ENCODE data around the gene RALGAPA2. TPM values are rescaled to one million over a fixed set of nuclear protein-coding genes. Genes with fewer than 3 reads are reported as not detected.
A peak's percentile ranks its signal among the peaks of the same experiment; 100 is the strongest.

The RALGAPA2 gene
- total and polyA plus RNA-seq, 2 of the 13 experiments (the other 11 are each of a cell fraction or from before 2014, with no cell fraction given) = 13.8 to 17.7 TPM

DNA sequence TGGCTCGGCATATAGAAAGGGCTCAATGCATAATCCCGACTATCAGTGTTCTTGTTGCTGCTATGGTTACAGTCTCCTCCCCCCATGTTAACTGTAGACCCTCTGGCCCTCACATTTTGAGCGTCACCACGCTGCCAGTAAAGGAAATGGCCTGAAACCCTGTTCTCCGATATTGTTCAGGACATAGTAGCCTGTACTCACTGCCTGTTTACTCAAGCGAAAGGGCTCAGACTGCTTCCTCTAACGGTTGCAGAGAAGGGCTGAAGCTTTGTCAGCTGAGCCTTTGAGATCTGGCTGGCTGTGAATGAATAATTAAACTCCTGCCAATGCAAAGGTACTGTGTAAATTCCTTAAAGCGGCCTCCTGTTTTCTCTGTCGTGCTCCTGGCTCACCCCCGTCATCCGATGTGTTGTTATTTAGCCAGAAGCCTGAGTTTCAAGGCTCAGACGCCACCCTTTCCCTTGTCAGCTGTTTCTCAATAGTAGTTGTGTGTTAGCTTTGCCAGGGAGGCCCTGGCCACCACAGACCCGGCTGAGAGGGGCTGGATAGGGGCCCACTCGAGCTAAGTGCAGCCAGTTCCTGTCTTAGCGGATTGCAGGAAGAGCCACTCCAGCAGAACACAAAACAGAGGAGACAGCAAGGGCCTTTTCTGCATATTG is 31.2 kb upstream of the RALGAPA2 start (continued):
- TF ChIP-seq RBM39 (IDR thresholded peaks at IDR 0.05; ENCODE audit: low read depth, low read length, poor library complexity, severe bottlenecking) = no peak
- no peak for TF ChIP-seq PHF8 (CRISPR knock-in tag; IDR thresholded peaks at IDR 0.05)
- no peak for TF ChIP-seq ZFP82 (CRISPR knock-in tag; IDR thresholded peaks at IDR 0.05; ENCODE audit: borderline replicate concordance)
- no peak for TF ChIP-seq REPIN1 (CRISPR knock-in tag; IDR thresholded peaks at IDR 0.05; ENCODE audit: borderline replicate concordance, low read depth)
- TF ChIP-seq, protein P1, sequence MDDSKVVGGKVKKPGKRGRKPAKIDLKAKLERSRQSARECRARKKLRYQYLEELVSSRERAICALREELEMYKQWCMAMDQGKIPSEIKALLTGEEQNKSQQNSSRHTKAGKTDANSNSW (CRISPR knock-in tag; IDR thresholded peaks at IDR 0.05; ENCODE audit: borderline replicate concordance) = no peak
- TF ChIP-seq ZNF589 (CRISPR knock-in tag; conservative IDR thresholded peaks at IDR 0.05) = no peak
- TF ChIP-seq, protein P2, sequence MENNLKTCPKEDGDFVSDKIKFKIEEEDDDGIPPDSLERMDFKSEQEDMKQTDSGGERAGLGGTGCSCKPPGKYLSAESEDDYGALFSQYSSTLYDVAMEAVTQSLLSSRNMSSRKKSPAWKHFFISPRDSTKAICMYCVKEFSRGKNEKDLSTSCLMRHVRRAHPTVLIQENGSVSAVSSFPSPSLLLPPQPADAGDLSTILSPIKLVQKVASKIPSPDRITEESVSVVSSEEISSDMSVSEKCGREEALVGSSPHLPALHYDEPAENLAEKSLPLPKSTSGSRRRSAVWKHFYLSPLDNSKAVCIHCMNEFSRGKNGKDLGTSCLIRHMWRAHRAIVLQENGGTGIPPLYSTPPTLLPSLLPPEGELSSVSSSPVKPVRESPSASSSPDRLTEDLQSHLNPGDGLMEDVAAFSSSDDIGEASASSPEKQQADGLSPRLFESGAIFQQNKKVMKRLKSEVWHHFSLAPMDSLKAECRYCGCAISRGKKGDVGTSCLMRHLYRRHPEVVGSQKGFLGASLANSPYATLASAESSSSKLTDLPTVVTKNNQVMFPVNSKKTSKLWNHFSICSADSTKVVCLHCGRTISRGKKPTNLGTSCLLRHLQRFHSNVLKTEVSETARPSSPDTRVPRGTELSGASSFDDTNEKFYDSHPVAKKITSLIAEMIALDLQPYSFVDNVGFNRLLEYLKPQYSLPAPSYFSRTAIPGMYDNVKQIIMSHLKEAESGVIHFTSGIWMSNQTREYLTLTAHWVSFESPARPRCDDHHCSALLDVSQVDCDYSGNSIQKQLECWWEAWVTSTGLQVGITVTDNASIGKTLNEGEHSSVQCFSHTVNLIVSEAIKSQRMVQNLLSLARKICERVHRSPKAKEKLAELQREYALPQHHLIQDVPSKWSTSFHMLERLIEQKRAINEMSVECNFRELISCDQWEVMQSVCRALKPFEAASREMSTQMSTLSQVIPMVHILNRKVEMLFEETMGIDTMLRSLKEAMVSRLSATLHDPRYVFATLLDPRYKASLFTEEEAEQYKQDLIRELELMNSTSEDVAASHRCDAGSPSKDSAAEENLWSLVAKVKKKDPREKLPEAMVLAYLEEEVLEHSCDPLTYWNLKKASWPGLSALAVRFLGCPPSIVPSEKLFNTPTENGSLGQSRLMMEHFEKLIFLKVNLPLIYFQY (CRISPR knock-in tag; IDR thresholded peaks at IDR 0.05; ENCODE audit: borderline replicate concordance) = no peak
- TF ChIP-seq, protein P3, sequence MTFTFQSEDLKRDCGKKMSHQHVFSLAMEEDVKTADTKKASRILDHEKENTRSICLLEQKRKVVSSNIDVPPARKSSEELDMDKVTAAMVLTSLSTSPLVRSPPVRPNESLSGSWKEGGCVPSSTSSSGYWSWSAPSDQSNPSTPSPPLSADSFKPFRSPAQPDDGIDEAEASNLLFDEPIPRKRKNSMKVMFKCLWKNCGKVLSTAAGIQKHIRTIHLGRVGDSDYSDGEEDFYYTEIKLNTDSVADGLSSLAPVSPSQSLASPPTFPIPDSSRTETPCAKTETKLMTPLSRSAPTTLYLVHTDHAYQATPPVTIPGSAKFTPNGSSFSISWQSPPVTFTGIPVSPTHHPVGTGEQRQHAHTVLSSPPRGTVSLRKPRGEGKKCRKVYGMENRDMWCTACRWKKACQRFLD (CRISPR knock-in tag; IDR thresholded peaks at IDR 0.05; ENCODE audit: borderline replicate concordance) = 0 out of 2 replicates have a peak, but pooled peaks have one; percentile 46
- 0 out of 2 replicates have a peak, but pooled peaks have one; percentile 30 for TF ChIP-seq ZNF224 (CRISPR knock-in tag; IDR thresholded peaks at IDR 0.05)
- peak; percentile 31; the same call in 1 of the 2 replicates for TF ChIP-seq CEBPG (CRISPR knock-in tag; IDR thresholded peaks at IDR 0.05)
- no peak for TF ChIP-seq SRSF1 (optimal IDR thresholded peaks at IDR 0.05; ENCODE audit: low read depth, low read length)
- TF ChIP-seq, protein P4, sequence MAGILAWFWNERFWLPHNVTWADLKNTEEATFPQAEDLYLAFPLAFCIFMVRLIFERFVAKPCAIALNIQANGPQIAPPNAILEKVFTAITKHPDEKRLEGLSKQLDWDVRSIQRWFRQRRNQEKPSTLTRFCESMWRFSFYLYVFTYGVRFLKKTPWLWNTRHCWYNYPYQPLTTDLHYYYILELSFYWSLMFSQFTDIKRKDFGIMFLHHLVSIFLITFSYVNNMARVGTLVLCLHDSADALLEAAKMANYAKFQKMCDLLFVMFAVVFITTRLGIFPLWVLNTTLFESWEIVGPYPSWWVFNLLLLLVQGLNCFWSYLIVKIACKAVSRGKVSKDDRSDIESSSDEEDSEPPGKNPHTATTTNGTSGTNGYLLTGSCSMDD (CRISPR knock-in tag; IDR thresholded peaks at IDR 0.05) = no peak
- no peak for TF ChIP-seq PHB2 (IDR thresholded peaks at IDR 0.05; ENCODE audit: partially characterized antibody)
- TF ChIP-seq ATAD3A (CRISPR knock-in tag; IDR thresholded peaks at IDR 0.05) = no peak
- TF ChIP-seq SOX5 (CRISPR knock-in tag; IDR thresholded peaks at IDR 0.05; ENCODE audit: borderline replicate concordance) = peak; percentile 26; the same call in 1 of the 2 replicates
- TF ChIP-seq, protein P5, sequence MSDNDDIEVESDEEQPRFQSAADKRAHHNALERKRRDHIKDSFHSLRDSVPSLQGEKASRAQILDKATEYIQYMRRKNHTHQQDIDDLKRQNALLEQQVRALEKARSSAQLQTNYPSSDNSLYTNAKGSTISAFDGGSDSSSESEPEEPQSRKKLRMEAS (IDR thresholded peaks at IDR 0.05) = no peak
- TF ChIP-seq, protein P6, sequence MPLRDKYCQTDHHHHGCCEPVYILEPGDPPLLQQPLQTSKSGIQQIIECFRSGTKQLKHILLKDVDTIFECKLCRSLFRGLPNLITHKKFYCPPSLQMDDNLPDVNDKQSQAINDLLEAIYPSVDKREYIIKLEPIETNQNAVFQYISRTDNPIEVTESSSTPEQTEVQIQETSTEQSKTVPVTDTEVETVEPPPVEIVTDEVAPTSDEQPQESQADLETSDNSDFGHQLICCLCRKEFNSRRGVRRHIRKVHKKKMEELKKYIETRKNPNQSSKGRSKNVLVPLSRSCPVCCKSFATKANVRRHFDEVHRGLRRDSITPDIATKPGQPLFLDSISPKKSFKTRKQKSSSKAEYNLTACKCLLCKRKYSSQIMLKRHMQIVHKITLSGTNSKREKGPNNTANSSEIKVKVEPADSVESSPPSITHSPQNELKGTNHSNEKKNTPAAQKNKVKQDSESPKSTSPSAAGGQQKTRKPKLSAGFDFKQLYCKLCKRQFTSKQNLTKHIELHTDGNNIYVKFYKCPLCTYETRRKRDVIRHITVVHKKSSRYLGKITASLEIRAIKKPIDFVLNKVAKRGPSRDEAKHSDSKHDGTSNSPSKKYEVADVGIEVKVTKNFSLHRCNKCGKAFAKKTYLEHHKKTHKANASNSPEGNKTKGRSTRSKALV (CRISPR knock-in tag; IDR thresholded peaks at IDR 0.05) = 0 out of 2 replicates have a peak, but pooled peaks have one; percentile 44
- TF ChIP-seq ZNF724P (CRISPR knock-in tag; IDR thresholded peaks at IDR 0.05; ENCODE audit: borderline replicate concordance) = peak; percentile 51; the same call in 1 of the 2 replicates
- TF ChIP-seq ZNF841 (CRISPR knock-in tag; IDR thresholded peaks at IDR 0.05; ENCODE audit: borderline replicate concordance) = no peak
- TF ChIP-seq NAIF1 (CRISPR knock-in tag; IDR thresholded peaks at IDR 0.05; ENCODE audit: borderline replicate concordance) = no peak
- TF ChIP-seq ZFP62 (CRISPR knock-in tag; IDR thresholded peaks at IDR 0.05) = no peak

All from HepG2 (cell line).